Endothelial cell (in vitro differentiated cells): ENCODE measurements around the gene PHC2. TPM values are rescaled to one million over a fixed set of nuclear protein-coding genes. Genes with fewer than 3 reads are reported as not detected.

ENCODE experiments used
- DNase-seq: peaks from one replicate; pipeline ENCODE4 v3.0.0; 2021; ENCODE audit warnings: low spot score
- H3K27ac Mint-ChIP-seq: one replicate; pipeline ENCODE4 v1.8.0; 2021; ENCODE audit warnings: mixed read lengths, inconsistent platforms; ENCODE audit not compliant: unreplicated experiment
- H3K27me3 Mint-ChIP-seq: one replicate; pipeline ENCODE4 v1.8.0; 2021; ENCODE audit warnings: mild to moderate bottlenecking, moderate library complexity, mixed read lengths, inconsistent platforms; ENCODE audit not compliant: unreplicated experiment
- H3K36me3 Mint-ChIP-seq: one replicate; pipeline ENCODE4 v1.8.0; 2021; ENCODE audit warnings: mild to moderate bottlenecking, low read depth, mixed read lengths, inconsistent platforms; ENCODE audit not compliant: unreplicated experiment
- H3K4me1 Mint-ChIP-seq: one replicate; pipeline ENCODE4 v1.8.0; 2021; ENCODE audit warnings: mild to moderate bottlenecking, mixed read lengths, inconsistent platforms; ENCODE audit not compliant: unreplicated experiment
- H3K4me3 Mint-ChIP-seq: one replicate; pipeline ENCODE4 v1.8.0; 2021; ENCODE audit warnings: mild to moderate bottlenecking, mixed read lengths, inconsistent platforms; ENCODE audit not compliant: unreplicated experiment
- H3K9me3 Mint-ChIP-seq: one replicate; pipeline ENCODE4 v1.8.0; 2021; ENCODE audit warnings: mixed read lengths, inconsistent platforms; ENCODE audit not compliant: unreplicated experiment
- CTCF ChIP-seq: fragments of 200-600 bp; sonication (generic); IDR thresholded peaks from one replicate; pipeline ENCODE4 v1.5.0; 2021; ENCODE audit warnings: antibody characterized with exemption; ENCODE audit not compliant: unreplicated experiment
- total RNA-seq: library from RNA; stranded (reverse); fragmentation: NEBNext Ultra II Directional; extraction: Animal tissue kit (Norgen Biotek cat#: 25700); gene quantifications from one replicate; pipeline ENCODE4 v1.2.1, GENCODE V29; 2021; ENCODE audit not compliant: unreplicated experiment

The PHC2 gene
- total RNA-seq, 1 donor from 2014 or later: 177 TPM

GRCh38 chr1:33387625-33388024 is 43.3 kb downstream of the PHC2 start:
- no peaks in the 10 kb centered on the region for H3K4me1 Mint-ChIP-seq
- no peak overlapping the region for H3K4me3 Mint-ChIP-seq
- no peak for DNase-seq
- no peak for TF ChIP-seq CTCF
- H3K9me3 Mint-ChIP-seq: no peaks in the 10 kb centered on the region
- no peaks in the 10 kb centered on the region for H3K36me3 Mint-ChIP-seq
- peaks cover 3% of the 10 kb centered on the region for H3K27me3 Mint-ChIP-seq
- no peak overlapping the region for H3K27ac Mint-ChIP-seq

GRCh38 chr1:33385251-33385650 is 45.6 kb downstream of the PHC2 start:
- H3K4me3 Mint-ChIP-seq: no peak overlapping the region
- peaks cover 3% of the 10 kb centered on the region for H3K36me3 Mint-ChIP-seq
- DNase-seq: no peak
- peaks cover 3% of the 10 kb centered on the region for H3K27me3 Mint-ChIP-seq
- H3K27ac Mint-ChIP-seq: no peak overlapping the region
- H3K9me3 Mint-ChIP-seq: no peaks in the 10 kb centered on the region
- H3K4me1 Mint-ChIP-seq: no peaks in the 10 kb centered on the region
- no peak for TF ChIP-seq CTCF

GRCh38 chr1:33384040-33384812 is 46.7 kb downstream of the PHC2 start:
- Mint-ChIP-seq H3K9me3 (no peaks in the 10 kb centered on the region), H3K4me3 (no peak overlapping the region), H3K27me3 (peaks cover 5% of the 10 kb centered on the region), H3K36me3 (peaks cover 3% of the 10 kb centered on the region), H3K4me1 (no peaks in the 10 kb centered on the region), H3K27ac (no peak overlapping the region)
- TF ChIP-seq CTCF: no peak
- no peak for DNase-seq

GRCh38 chr1:33383489-33383888 is 47.4 kb downstream of the PHC2 start:
- Mint-ChIP-seq H3K27ac (no peak overlapping the region), H3K27me3 (peaks cover 5% of the 10 kb centered on the region), H3K4me1 (no peaks in the 10 kb centered on the region), H3K36me3 (peaks cover 3% of the 10 kb centered on the region), H3K9me3 (no peaks in the 10 kb centered on the region), H3K4me3 (no peak overlapping the region)
- TF ChIP-seq CTCF: no peak
- no peak for DNase-seq

- Mint-ChIP-seq H3K36me3 (peaks cover 3% of the 10 kb centered on the region), H3K4me1 (no peaks in the 10 kb centered on the region), H3K27me3 (peaks cover 5% of the 10 kb centered on the region), H3K4me3 (no peak overlapping the region), H3K27ac (no peak overlapping the region), H3K9me3 (no peaks in the 10 kb centered on the region)
- TF ChIP-seq CTCF: no peak
- no peak for DNase-seq
These were observed 48.1 kb downstream of the PHC2 start for GRCh38 chr1:33382661-33383415.
